ENCODE measurements around the gene BPIFA3.

Gene BPIFA3

GRCh38 chr20:33224399-33224798 is 7.2 kb downstream of the BPIFA3 start:
- DNase-seq (ENCODE audit: low spot score): no peak

GRCh38 chr20:33229843-33230242 is 12.7 kb downstream of the BPIFA3 start:
- no peak for DNase-seq (ENCODE audit: low spot score)

GRCh38 chr20:33231237-33231636 is 14.1 kb downstream of the BPIFA3 start:
- no peak for DNase-seq (ENCODE audit: low spot score)

DNA sequence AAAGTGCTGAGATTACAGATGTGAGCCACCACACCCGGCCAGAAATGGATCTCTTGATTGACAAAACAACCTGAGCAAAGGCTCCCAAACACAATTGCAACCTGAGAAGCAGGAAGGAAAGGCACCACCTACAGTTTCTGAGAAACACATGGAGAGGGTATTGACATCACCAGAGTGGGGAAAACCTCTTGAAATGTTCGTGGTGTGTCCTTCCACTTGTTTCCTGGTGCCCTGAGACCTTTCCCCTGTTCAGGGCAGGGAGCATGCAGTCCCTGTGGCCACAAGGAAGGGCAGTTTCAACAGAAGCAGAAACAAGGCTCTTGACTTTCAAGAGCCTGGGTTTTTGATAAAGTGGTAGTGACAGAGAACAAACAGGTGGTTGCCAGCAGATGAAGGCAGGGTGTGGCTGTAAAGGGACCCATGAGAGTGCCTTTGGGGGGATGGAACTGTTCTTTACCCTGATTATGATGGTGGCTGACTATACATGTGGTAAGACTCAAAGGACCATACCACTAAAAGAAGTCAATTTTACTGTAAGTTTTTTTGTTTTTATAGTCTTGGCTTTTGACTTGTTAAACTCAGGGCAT is 15.4 kb downstream of the BPIFA3 start:
- DNase-seq (ENCODE audit: low spot score): no peak

GRCh38 chr20:33233129-33233774 is 16.1 kb downstream of the BPIFA3 start:
- peak; percentile 22 for DNase-seq (ENCODE audit: low spot score)

DNA sequence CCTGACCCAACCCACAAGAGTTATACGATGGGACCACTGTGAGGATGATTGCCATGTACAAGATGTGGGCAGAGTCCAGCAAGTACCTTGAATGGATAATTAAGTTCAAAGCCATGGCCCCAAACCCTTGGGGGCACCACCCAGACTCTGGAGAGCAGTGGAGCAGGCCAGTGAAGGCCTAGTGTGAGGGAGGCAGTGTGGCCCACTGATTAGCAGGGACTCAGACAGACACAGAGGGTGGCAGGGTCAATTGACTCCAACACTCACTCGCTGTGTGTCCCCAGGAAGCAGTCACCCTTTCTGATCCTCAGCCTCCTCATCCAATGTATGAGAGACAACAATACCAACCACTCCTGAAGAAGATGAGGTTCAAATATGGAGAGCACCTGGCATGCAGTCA is 16.9 kb downstream of the BPIFA3 start:
- no peak for DNase-seq (ENCODE audit: low spot score)

DNA sequence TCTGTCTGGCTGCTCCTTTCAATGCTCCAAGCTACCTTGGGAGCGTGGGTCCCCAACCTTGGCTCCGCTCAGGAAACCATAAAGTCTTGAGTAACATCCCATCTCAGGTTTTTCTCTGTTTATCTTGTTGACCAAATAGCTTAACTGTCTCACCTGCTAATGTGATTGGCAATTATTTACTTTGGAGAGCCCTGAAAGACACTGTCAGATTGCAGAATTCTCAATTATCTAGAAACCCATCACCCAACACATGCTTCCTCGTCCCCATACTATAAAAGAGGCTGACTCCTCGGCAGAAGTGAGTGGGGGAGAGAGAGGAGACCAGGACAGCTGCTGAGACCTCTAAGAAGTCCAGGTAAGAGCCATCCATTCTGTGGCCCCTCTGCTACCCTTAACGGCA is 18.5 kb downstream of the BPIFA3 start, which contains the start of gene BPIFA1:
Gene BPIFA1 (plus strand): TSS at position 301 of the 400 bp plus-strand sequence. CDS start 1,716 bp downstream, outside the sequence.
- no peak for DNase-seq (ENCODE audit: low spot score)

GRCh38 chr20:33236351-33236750 is 19.2 kb downstream of the BPIFA3 start:
- no peak for DNase-seq (ENCODE audit: low spot score)

GRCh38 chr20:33237989-33238388 is 20.8 kb downstream of the BPIFA3 start:
- DNase-seq (ENCODE audit: low spot score): no peak

GRCh38 chr20:33239418-33239817 is 22.3 kb downstream of the BPIFA3 start:
- DNase-seq (ENCODE audit: low spot score): no peak

GRCh38 chr20:33239979-33240736 is 23.0 kb downstream of the BPIFA3 start:
- DNase-seq (ENCODE audit: low spot score): no peak

DNA sequence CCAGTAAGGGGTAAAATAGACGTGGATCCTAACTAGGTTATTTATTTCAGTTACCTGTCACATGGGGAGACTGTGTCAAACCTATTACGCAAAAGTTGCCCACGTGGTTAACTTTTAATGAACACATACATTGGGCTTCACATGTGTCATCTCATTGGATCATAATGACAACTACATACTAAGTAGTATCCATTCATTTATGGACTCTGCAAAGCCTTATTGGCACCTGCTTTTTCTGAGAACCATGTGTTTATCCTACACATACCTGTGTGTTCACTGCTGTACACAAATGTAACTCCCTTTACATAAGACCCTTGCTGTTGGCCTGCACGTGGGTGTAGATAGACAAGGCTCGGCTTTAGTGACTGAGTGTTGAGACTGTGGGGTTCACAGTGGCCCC is 23.8 kb downstream of the BPIFA3 start:
- no peak for DNase-seq (ENCODE audit: low spot score)

DNA sequence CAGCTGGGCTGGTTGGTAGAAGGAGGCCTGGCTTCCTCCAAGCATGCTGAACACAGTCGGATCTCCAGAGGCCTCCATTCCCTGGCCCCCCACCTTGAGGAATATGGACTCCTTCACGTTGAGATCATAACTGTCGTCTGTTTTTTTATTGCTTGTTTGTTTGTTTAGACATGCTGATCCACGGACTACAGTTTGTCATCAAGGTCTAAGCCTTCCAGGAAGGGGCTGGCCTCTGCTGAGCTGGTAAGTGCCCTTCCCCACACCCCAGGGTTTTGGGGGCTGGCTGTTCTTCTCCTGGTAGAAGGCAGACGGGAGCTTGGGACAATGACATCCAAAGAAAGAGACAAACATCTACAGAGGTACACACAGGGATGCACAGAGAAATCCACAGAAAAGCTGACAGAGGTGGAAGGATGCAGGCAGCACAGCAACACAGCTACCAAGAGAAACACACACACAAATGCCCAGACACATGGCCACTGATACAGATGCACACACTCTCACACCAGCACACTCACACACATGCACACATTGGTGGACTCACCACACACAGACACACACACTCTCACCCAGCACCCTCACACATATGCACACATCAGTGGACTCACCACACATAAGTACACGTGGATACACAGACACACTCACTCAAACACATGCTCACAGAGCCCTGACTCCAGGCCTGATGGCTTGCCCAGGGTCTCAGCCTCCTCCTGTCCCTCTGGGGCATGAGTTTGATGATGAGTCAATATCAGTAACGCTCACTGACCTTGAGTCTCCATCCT is 25.4 kb downstream of the BPIFA3 start:
- no peak for DNase-seq (ENCODE audit: low spot score)

GRCh38 chr20:33246077-33246476 is 28.9 kb downstream of the BPIFA3 start:
- no peak for DNase-seq (ENCODE audit: low spot score)

GRCh38 chr20:33249456-33249855 is 32.3 kb downstream of the BPIFA3 start:
- no peak for DNase-seq (ENCODE audit: low spot score)

GRCh38 chr20:33250666-33251065 is 33.5 kb downstream of the BPIFA3 start:
- peak; percentile 43 for DNase-seq (ENCODE audit: low spot score)

DNA sequence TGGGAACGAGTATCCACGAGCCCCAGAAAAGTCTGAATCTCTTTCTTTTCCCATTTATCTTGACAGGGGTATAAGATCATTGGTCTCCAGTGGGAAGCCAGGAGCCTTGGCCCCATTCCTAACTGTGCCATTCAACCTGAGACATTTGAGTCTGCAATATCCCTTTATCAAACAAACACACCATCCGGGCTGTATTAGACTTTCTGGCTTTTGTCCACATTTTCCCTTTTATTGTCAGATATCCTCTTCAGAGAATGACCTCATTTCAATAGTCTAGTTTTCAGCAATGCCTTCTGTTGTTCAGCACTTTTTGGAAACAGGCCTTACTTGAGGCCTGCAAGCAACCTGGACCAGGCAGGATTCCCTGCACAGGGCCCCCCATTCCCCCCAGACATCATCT is 34.3 kb downstream of the BPIFA3 start:
- no peak for DNase-seq (ENCODE audit: low spot score)

DNA sequence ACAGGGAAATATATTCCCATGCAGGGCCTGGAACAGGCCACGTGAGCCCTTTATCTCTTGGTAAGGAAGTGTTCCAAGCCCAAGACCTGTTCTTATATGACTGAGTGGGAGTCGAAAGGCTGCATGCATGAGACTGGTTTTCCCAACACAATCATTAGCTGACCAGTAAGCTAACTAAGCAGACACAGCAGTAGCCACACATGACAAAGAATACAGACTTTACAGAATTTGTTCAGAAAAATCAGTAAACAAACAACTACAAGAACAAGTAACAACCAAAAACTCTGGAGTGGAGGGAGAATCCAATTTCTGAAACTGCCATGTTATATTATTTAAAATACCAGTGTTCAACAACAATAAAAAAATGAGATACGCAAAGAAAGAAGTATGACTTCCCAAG is 35.3 kb downstream of the BPIFA3 start:
- DNase-seq (ENCODE audit: low spot score): no peak

DNA sequence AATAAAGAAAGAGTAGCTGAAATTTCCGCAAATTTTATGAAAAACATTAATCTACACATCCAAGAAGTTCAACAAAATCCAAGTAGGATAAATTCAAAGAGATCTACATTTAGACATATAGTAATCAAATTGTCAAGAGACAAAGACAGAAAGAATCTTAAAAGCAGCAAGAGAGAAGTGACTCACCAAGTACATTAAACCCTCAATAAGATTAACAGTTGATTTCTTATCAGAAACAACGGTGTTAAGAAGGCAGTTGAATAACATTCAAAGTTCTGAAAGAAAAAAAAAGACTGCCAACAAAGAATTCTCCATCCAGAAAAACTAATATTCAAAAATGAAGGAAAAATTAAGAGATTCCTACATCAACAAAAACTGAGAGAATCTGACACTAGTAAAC is 37.9 kb downstream of the BPIFA3 start:
- DNase-seq (ENCODE audit: low spot score): no peak

DNA sequence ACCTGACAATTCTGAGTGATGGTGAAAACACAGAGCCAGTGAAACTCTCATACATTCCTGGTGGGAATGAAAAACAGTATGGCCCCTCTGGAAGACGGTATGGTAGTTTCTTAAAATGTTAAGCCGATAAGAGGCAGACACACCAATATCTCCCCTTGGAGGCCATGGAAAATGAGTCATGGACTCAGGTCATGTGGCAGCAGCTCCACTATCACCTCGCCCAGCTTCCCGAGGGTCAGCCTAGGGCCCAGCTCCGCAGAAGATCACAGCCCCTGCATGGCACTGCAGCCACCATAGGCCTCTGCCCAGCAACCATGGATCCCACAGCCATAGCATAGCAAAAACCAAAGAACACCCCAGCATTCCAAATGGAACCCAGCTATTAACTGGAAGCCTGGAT is 40.1 kb downstream of the BPIFA3 start:
- no peak for DNase-seq (ENCODE audit: low spot score)

DNA sequence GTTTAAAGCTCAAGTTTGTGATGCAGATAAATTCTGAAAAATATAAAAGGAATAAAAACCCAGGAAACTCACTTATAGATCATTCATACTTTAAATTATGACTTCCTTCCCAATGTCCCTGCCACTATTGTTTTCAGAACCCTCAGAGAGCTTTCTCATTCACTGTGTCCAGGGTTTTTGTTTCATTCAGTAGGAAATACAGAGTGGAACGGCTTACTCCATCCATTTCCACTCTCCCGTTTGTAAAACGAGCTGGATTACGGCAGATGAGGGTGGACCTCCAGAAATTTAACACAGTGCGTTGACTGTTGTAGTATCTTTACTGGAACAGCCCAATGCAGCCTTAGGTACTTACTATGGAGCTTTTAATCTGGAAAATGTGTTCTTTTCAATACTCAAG is 42.2 kb downstream of the BPIFA3 start:
- DNase-seq (ENCODE audit: low spot score): no peak

DNA sequence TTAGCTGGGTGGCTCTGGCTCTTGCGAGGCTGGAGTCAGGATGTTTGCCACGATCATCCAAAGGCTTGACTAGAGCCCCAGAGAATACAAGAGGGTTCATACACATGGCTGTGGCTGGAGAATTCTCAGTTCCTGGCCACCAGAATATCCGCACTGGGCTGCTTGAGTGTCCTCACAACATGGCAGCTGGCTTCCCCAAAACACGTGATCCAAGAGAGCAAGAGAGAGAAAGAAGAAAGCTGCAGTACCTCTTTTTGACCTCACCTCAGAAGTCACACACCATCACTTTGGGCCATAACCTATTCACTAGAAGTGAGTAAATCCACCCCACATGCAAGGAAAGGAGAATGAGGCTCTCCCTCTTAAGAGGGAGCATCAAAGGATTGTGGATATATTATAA is 44.3 kb downstream of the BPIFA3 start:
- DNase-seq (ENCODE audit: low spot score): no peak

- DNase-seq (ENCODE audit: low spot score): peak; percentile 69
Measured at GRCh38 chr20:33262658-33263065, 45.5 kb downstream of the BPIFA3 start.

All from COLO829 (cell line).